Astrocyte of the cerebellum (primary cell): ENCODE data around the gene HOXD9.

Experiments used
- DNase-seq: peaks from one replicate; pipeline ENCODE4 v3.0.0-alpha.2; 2011; ENCODE audit warnings: low read depth
- H3K4me3 ChIP-seq: 2 replicates; pipeline ENCODE4 v1.5.1; 2011; ENCODE audit warnings: mild to moderate bottlenecking, low read depth, low read length, moderate library complexity
- in situ Hi-C: cut with HindIII; loops from 2 replicates; pipeline ENCODE4 v1.10.0; 2017; ENCODE audit warnings: low sequenced_read_pairs
- TF ChIP-seq, protein P1 (sequence below): IDR thresholded peaks from 2 replicates; pipeline ENCODE4 v1.5.1; 2012; ENCODE audit warnings: low read length, low read depth, moderate library complexity, mild to moderate bottlenecking; ENCODE audit errors: missing control alignments

The HOXD9 gene

DNA sequence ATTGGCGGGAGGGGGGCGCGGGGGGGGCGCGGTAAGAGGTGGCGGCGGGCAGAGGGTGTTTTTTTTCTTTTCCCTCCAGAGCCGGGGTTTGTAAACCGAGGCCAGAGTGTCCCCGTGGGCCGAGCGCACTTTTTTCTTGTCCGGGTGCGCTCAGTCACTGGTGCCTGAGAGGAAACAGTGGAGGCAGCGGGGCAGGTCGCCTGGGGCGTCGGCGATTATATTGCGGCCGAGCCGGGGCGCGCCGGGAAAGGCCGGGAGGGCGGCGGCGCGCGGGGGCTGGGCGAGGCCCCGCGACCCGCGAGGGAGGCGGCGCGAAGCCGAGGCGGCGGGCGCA is 7.3 kb downstream of the HOXD9 start:
- DNase-seq: no peak
- in situ Hi-C loops: loop anchor here (10.0 kb wide), 1 partner anchor 505 kb away; no protein-coding TSS in a partner anchor
- TF ChIP-seq, protein P1, sequence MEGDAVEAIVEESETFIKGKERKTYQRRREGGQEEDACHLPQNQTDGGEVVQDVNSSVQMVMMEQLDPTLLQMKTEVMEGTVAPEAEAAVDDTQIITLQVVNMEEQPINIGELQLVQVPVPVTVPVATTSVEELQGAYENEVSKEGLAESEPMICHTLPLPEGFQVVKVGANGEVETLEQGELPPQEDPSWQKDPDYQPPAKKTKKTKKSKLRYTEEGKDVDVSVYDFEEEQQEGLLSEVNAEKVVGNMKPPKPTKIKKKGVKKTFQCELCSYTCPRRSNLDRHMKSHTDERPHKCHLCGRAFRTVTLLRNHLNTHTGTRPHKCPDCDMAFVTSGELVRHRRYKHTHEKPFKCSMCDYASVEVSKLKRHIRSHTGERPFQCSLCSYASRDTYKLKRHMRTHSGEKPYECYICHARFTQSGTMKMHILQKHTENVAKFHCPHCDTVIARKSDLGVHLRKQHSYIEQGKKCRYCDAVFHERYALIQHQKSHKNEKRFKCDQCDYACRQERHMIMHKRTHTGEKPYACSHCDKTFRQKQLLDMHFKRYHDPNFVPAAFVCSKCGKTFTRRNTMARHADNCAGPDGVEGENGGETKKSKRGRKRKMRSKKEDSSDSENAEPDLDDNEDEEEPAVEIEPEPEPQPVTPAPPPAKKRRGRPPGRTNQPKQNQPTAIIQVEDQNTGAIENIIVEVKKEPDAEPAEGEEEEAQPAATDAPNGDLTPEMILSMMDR: no peak
- H3K4me3 ChIP-seq: no peak overlapping the region

GRCh38 chr2:176130147-176130956 is 7.8 kb downstream of the HOXD9 start:
- in situ Hi-C loops: loop anchor here (10.0 kb wide), 1 partner anchor 504 kb away; no protein-coding TSS in a partner anchor
- DNase-seq: no peak
- TF ChIP-seq, protein P1: no peak
- no peak overlapping the region for H3K4me3 ChIP-seq

- TF ChIP-seq, protein P1: no peak
- H3K4me3 ChIP-seq: no peak overlapping the region
- no peak for DNase-seq
- in situ Hi-C loops: loop anchor here (10.0 kb wide), 1 partner anchor 504 kb away; no protein-coding TSS in a partner anchor
Measured at GRCh38 chr2:176130957-176131847, 8.7 kb downstream of the HOXD9 start.

- TF ChIP-seq, protein P1: no peak
- no peak for DNase-seq
- no peak overlapping the region for H3K4me3 ChIP-seq
- in situ Hi-C loops: loop anchor here (10.0 kb wide), 1 partner anchor 503 kb away; no protein-coding TSS in a partner anchor
Measured at GRCh38 chr2:176131848-176132158, 9.3 kb downstream of the HOXD9 start.

GRCh38 chr2:176132205-176133171 is 10.0 kb downstream of the HOXD9 start:
- no peak for DNase-seq
- H3K4me3 ChIP-seq: peak overlapping the region; percentile 2
- TF ChIP-seq, protein P1: no peak
- in situ Hi-C loops: loop anchor here (10.0 kb wide), 1 partner anchor 502 kb away; no protein-coding TSS in a partner anchor
